Measurements from ENCODE around the gene ZNF219.

GRCh38 chr14:21133901-21134300, 35.4 kb upstream of the ZNF219 start:
- TF ChIP-seq POLR2A (IDR thresholded peaks at IDR 0.05) (no peak), CTCF (IDR thresholded peaks at IDR 0.05) (no peak), EP300 (IDR thresholded peaks at IDR 0.05; ENCODE audit: low read depth) (no peak)
